WERI-Rb-1 (cell line): Measurements from ENCODE around the gene CP.

Experiments used
- DNase-seq: peaks from one replicate; pipeline ENCODE4 v3.0.0-alpha.2; 2020
- H3K27ac ChIP-seq: fragments of 250-450 bp; sonication (Bioruptor Pico); 2 replicates; pipeline ENCODE4 v1.5.1; 2020; ENCODE audit warnings: mild to moderate bottlenecking, moderate library complexity
- H3K27me3 ChIP-seq: fragments of 250-450 bp; sonication (Bioruptor Pico); 2 replicates; pipeline ENCODE4 v1.5.1; 2021; ENCODE audit warnings: mild to moderate bottlenecking, low read depth, moderate library complexity; ENCODE audit not compliant: insufficient read depth, severe bottlenecking
- H3K36me3 ChIP-seq: fragments of 250-450 bp; sonication (Bioruptor Pico); 2 replicates; pipeline ENCODE4 v1.5.1; 2020; ENCODE audit warnings: mild to moderate bottlenecking, moderate library complexity
- H3K4me3 ChIP-seq: 2 replicates; pipeline ENCODE4 v1.5.1; 2011; ENCODE audit warnings: low read depth, mild to moderate bottlenecking, control low read depth, low read length
- H3K9me3 ChIP-seq: fragments of 250-450 bp; sonication (Bioruptor Pico); 2 replicates; pipeline ENCODE4 v1.5.1; 2021; ENCODE audit warnings: mild to moderate bottlenecking, moderate library complexity; ENCODE audit not compliant: severe bottlenecking
- CTCF ChIP-seq: IDR thresholded peaks from 2 replicates; pipeline ENCODE4 v1.5.1; 2011; ENCODE audit warnings: low read depth, mild to moderate bottlenecking, control low read depth, inconsistent platforms, low read length

Gene CP

GRCh38 chr3:149221783-149222517 is at the start of gene CP:
Gene CP, minus strand, starts transcription at chr3:149221829. Its CDS starts 37 bp downstream, at chr3:149221792.
- H3K27me3 ChIP-seq: no peaks in the 10 kb centered on the region
- H3K27ac ChIP-seq: no peak within 1 kb of the TSS
- H3K9me3 ChIP-seq: no peaks in the 10 kb centered on the region
- DNase-seq: no peak
- no peak for TF ChIP-seq CTCF
- H3K4me3 ChIP-seq: no peak within 1 kb of the TSS
- no peaks in the 10 kb centered on the region for H3K36me3 ChIP-seq

DNA sequence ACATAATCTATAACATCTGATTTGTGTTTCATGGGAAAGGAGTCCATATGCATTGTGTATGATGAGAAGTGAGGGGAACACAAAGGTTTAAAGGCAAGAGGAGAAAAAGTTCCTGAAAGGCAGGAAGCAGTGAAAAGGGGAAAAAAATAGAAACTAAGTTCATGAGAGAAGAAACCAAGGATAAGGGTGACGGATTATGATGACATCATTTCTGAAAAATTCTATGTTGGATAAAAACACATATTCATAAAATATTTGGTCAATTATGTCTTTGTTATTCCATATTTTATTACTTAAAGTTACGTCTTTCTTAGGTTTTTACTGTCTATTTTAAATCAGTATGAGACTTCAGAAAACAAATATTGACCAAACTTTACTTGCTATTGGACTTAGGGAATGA is 48.6 kb upstream of the CP start:
- no peak overlapping the region for H3K27ac ChIP-seq
- no peaks in the 10 kb centered on the region for H3K27me3 ChIP-seq
- no peak overlapping the region for H3K4me3 ChIP-seq
- no peak for TF ChIP-seq CTCF
- no peaks in the 10 kb centered on the region for H3K36me3 ChIP-seq
- DNase-seq: no peak
- no peaks in the 10 kb centered on the region for H3K9me3 ChIP-seq

DNA sequence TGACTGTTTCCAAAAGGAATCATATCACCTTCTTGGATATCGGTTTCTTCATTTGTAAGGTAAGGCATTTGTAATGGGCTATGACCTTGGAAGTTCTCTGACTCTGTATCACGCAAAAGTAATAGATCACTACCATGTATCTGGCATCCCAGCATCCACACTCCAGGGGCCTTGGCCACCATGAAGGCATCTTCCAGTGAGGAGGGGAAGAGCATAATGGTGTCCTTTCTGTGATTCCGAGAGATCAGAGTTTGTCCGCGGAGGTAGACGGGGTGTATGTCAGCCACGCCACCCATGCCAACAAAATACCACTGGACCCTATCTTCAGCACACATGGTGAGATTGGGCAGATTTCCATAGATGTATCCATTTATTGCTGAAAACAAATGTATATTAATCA is 48.1 kb upstream of the CP start:
- H3K27ac ChIP-seq: no peak overlapping the region
- no peaks in the 10 kb centered on the region for H3K27me3 ChIP-seq
- H3K36me3 ChIP-seq: no peaks in the 10 kb centered on the region
- DNase-seq: no peak
- no peak overlapping the region for H3K4me3 ChIP-seq
- H3K9me3 ChIP-seq: no peaks in the 10 kb centered on the region
- no peak for TF ChIP-seq CTCF

- Histone ChIP-seq H3K4me3 (no peak overlapping the region), H3K27ac (no peak overlapping the region), H3K27me3 (no peaks in the 10 kb centered on the region), H3K9me3 (no peaks in the 10 kb centered on the region), H3K36me3 (no peaks in the 10 kb centered on the region)
- DNase-seq: no peak
- no peak for TF ChIP-seq CTCF
These were observed 45.9 kb upstream of the CP start for GRCh38 chr3:149267565-149267964.

DNA sequence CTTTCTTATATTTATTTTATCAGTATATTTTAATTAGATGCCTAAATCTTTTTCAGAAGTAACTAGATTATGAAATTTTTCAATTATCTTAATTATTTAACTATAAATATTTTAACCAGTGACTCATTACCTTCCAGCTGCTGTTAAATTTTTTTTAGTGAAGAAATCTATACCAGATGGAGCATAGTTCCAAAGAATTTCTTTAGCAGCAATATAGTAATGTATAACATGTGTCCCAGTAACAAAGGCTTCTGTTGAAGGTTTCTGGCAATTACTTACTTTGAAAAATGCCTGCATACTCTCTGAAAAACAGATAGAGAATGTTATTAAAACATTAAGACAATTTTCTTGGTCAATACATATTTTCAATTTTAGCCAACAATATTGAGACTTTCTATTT is 45.1 kb upstream of the CP start:
- no peak for TF ChIP-seq CTCF
- Histone ChIP-seq H3K27ac (no peak overlapping the region), H3K9me3 (no peaks in the 10 kb centered on the region), H3K36me3 (no peaks in the 10 kb centered on the region), H3K4me3 (no peak overlapping the region), H3K27me3 (no peaks in the 10 kb centered on the region)
- no peak for DNase-seq

DNA sequence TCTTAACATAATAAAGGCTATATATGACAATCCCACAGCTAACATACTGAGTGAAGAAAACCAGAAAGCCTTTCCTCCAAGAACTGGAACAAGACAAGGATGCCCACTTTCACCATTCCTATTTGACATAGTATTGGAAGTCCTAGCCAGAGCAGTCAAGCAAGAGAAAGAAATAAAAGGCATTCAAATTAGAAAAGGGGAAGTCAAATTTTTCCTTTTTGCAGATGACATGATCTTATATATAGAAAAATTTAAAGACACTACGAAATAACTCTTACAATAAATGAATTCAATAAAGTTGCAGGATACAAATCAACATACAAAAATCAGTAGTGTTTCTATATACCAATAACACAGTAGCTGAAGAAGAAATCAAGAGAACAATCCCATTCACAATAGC is 42.2 kb upstream of the CP start:
- Histone ChIP-seq H3K27ac (no peak overlapping the region), H3K36me3 (no peaks in the 10 kb centered on the region), H3K9me3 (no peaks in the 10 kb centered on the region), H3K27me3 (no peaks in the 10 kb centered on the region), H3K4me3 (no peak overlapping the region)
- DNase-seq: no peak
- TF ChIP-seq CTCF: no peak
